GF-D8 (cell line): Measurements from ENCODE around the gene CPZ.

Experiments used
- DNase-seq: peaks from one replicate; lab custom pipeline; 2025; lab: John Stamatoyannopoulos, UW

The CPZ gene

DNA sequence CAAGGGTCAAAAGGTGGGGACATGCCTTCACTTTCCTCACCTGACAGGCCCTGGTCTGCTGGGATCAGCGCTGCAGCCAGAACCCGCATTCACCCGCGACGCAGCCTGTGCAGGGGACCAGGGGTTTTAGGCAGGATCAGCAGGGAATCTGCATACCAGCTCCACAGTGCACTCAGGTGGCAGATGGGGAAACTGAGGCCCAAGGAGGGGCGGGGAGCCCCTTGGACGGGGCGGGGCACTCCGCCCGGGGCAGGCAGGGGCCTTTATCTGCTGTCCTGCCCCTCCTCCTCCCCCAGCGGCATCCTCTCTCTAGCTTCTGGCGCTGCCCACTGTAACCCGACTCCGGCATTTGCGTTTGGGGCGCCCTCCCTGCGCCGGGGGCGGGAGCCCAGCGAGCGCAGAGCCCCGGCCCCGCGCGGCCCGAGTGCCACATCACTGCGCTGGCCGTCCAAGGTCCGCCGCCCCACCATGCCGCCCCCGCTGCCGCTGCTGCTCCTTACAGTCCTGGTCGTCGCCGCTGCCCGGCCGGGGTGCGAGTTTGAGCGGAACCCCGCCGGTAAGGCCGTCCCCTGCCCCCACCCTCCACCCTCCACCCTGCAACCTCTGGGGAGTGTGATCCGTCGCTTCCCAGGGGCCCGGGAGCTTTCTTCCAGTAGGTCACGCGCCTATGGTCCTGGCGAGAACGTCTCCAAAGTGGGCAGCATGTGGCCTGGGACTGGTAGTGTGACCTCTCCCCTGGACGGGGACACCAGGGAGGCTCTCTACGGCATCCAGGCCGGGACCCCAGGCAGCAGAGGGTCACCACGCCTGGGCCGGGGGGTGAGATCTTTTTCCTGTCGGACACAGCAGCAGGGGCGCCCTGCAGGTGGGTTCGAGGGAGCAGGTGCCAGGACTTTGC, at the start of gene CPZ:
CPZ (plus strand) TSS at position 400 of the 898 bp plus-strand sequence; CDS start at position 469, 69 bp downstream.
- DNase-seq = no peak

DNA sequence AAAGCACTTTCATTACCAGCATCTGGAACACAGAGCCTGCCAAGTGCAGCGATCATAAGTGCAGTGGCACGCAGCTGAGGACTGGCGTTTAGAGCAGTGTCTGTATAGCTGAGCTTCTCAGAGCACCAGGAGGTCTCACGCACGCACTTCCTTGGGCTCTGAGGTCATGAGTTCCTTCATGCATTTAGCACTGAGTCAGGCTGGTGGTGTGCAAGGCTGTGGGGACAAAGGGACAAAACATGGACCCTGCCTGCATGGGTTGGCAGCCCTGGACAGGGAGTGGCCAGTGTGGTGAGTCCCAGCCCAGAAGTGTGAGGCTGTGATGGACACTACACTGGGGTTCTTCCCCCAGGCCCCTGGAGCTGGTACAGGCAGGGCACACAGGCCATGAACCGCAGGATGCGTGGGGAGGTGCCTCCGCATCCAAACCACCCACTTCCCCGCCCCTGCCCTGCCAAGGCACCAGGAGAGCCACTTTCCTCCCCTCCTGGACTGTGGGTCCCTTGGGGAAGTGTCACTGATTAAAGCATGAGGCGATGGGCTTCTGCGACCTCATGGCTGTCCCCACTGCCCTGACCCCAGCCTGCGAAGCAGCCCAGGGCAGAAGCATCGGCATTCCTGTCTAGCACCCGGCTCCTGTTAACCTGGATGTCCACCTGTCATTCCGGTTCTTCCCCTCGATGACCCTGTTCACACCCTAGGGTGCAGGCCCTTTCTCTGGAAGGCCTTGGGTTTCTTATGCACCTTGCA, 49.6 kb upstream of the CPZ start:
- DNase-seq = no peak

DNA sequence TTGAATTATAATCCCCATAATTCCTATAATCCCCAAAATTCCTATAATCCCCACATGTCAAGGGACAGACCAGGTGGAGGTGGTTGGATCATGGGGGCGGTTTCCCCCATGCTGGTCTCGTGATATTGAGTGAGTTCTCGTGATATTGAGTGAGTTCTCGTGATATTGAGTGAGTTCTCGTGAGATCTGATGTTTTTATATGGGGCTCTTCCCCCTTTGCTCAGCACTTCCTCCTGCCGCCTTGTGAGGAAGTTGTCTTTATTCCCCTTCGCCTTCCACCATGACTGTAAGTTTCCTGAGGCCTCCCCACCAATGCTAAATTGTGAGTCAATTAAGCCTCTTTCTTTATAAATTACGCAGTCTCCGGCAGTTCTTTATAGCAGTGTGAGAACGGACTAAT, 48.9 kb upstream of the CPZ start:
- DNase-seq = no peak

DNA sequence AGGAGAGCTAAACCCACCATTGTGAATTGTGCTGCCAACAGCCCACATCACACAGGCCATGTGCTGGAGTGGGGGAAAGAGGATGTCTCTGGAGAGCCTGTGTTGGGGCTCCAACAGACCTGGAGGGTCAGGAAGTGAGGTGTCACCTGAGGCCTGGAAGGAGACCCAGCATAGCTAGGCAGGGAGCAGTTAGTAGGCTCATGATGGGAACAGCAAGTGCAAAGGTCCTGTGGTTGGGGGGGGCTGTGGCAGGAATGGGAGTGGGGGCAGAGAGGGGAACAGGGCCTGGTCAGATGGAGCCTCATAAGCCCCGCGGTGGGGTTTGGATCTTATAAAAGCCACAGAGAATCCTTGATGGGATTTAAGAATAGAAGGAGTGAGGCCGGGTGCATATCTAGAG, 48.3 kb upstream of the CPZ start:
- no peak for DNase-seq

DNA sequence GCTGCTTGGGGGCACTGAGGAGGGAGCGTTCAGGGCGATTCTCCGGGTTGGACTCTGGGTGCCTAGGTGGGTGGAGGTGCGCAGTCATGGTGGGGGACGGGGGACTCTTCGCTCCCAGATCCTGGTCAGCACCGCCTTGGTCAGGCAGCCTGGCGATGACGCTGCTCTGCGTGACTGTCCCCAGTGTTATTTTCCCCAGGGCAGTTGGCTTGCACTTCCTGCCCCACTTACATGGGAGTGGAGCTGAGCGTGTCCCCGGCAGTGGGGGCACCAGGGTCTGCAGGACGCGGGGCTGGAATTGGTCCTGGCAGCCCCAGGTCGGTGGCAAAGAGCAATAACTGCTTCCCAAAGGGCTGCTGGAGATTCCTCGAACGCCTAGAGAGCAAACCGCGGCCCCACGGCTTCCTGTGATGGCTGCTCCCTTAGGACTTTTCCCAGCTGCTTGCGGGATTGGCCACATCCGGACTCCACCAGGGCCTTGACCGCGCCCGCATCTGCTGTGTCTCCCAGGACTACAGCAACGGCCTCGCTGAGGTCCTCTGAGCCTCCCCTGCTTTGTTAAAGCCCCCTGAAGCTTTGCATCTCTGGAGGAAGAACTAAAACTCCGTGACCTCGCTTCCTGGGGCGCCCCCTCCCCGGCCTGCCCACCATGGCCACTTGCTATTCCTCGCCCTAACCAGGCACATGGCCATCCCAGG, 47.7 kb upstream of the CPZ start:
- DNase-seq = no peak

DNA sequence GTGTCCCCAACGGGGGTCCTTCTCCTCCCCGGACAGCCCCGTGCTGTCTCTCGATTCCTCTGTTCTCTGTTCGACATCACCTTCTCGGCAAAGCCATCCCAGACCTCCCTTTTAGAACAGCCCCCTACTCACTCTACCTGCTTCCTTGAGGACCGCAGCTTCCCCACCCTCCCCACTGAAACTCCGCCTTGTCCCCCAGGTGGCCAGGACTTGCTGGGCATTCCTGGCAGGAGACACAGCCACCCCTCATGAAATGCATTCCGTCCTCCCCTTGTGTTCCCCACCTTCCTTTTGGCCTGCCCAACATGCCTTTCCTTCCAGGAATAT, 47.2 kb upstream of the CPZ start:
- no peak for DNase-seq

DNA sequence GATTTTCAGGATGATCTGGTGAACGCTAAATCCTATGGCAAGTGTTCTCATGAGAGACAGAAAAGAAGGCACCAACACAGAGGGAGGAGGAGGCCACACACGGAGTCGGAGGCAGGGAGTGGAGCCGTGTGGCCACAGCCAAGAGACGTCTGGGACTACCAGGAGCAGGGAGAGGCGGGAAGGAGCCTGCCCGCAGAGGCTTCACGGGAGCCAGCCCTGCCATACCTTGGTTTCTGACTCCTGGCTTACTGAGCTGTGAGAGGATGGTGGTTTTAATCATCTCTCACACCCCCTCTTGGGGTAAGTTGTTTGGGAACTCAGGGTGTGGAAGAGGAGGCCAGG, 45.8 kb upstream of the CPZ start:
- DNase-seq = no peak

DNA sequence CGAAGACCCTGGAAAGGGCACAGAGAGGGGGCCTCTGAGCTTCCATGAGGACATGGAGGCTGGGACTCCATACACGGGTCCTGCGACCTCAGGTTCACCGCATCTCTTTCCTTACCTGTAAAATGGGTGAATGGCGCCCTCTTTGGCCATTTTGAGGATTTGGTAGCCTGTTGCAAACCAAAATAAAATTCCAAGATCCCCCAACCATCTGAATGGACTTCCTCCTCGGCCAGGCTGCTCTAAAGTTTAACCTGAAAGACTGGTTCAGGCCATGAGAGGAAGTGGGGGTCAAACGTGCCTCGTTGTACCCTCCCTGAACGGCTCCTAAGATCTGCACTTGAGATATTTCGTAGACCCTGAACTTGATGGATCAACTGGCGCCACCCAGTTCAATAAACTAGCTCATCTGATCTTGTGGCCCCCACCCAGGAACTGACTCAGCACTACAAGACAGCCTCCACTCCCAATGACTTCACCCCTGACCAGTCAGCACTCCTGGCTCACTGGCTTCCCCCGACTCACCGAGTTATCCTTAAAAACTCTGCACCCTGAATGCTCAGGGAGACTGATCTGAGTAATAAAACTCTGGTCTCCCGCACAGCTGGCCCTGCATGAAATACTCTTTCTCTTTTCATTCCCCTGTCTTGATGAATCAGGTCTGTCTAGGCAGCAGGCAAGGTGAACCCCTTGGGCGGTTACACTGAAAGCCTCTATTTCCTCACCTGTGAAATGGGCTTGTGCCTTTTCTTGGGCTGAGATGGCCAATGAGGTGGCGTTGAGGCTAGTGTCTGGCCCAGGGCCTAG, 45.3 kb upstream of the CPZ start:
- DNase-seq = no peak

DNA sequence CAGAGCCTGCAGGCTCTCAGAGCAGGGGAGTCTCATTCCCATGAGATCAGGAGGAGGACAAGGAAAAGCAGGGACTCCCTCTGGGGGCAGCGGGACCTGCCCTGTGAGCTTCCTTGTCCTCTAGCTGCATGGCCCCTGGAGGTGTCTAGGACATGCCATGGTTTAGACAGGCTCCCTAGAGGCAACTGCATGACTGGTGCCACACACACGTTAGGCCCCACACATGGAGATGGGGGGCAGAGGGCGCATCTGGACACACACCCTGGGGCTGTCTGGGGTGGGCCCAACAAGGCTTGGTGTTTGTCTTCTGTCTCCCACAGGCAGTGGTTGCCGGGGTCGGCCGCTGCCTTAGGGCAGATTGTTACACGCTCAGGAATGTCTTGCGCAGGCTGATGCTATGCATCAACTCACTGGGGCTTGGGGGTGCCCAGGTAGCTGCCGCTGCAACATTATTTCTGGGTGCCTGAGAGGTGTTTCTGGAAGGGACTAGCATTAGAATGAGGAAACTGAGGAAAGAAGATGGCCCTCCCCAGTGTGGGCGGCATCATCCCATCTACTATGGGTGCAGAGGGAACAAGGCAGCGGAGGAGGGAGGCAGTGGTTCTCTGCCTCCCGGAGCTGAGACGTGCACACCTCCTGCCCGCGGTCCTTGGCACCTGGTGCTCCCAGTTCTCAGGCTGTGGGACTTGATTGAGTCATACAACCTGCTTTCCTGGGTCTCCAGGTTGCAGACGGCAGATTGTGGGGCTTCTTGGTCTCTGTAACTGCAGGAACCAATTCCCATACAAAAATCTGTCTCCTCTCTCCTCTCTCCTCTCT, 44.4 kb upstream of the CPZ start:
- DNase-seq = no peak

DNA sequence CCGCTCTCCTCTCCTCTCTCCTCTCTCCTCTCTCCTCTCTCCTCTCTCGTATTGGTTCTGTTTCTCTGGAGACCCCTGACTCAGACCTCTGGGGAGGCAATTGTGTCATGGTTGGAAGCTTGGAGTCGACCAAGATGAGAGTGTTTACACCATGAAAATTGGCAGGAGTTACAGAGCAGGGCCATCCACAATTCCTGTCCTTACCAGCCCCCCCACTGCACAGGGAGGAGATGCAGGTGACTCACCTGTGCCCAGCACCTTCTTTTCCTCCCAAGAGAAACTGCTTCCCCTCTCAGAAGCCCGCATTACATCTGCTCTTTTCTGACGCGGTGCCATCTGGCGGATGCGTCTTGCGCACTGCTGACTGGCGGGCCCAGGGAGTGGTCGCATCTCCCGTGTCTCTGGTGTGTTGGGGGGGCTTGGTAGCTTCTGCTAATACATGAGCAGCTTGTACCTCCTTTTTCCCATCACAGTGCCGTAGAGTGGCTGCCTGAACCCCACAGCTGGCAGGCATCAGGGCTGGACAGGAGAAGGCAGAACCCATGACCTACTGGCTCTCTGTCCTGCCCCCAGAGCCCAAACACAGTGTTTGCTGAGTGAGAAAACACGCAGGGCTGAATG, 43.7 kb upstream of the CPZ start:
- DNase-seq = no peak

DNA sequence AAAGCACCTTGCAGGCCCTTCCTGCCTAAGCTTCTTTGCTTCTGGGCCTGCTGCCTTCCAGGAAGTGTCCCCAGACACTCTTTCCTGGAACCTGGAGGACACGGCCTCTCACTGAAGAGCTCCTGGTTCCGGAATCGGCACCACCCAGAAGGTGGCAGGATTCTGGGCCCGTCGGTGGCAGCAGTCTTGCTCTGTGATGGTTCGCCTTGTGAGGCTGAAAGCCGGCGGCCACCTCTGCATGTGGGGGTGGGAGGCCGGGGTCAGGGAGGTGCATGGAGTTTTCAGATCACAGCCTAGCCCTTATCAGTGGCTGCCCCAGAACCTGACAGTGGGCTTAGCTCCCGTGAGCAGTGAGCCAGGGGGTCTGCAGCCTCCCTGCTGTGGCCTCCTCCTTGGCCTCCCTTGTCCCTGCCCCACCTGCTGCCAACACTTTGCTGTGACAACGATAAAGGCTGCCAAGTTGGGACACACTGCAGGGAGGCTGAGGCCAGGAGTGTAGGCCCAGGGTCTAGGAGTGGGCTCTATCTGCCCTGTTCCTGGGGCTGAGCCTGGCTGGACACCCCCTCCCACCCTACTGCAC, 43.1 kb upstream of the CPZ start:
- DNase-seq = no peak

DNA sequence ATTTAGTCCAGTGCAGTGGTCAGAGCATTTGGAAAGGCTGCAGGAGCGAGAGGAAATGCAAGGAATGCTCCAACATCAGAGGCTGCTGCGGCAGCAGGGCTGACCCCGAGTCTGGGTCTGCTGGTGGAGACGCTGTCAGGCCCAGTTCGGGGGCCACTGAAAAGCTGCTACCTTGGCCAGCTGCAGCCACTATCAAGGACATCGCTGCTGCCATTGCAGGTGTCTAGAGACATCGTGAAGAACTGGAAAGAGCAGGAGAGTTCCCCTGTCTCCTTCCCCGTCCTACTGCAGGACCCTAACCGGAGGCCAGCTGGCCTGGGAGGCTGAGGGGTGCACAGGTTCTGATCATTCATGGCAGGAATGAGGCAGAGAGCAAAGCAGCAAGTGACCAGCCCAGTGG, 41.9 kb upstream of the CPZ start:
- DNase-seq = no peak

DNA sequence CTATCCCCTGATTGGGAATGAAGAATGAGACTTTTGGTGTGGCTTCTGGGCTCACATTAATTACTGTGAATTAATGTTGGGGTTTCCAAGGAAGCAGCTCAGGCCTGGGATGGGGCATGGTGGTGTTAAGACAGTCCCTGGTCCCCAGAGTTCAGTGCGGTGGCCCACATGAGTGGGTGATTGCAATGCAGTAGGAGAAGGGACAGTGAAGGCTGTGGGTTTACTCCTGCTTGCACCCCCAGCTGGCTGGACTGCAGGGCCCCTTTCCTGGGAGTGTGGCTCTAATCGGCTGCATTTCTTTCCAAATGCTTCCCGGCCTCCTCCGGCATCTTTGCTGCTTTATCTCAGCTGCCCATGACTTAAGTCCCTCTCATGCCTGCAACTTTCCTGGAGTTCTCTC, 40.5 kb upstream of the CPZ start:
- DNase-seq = no peak

DNA sequence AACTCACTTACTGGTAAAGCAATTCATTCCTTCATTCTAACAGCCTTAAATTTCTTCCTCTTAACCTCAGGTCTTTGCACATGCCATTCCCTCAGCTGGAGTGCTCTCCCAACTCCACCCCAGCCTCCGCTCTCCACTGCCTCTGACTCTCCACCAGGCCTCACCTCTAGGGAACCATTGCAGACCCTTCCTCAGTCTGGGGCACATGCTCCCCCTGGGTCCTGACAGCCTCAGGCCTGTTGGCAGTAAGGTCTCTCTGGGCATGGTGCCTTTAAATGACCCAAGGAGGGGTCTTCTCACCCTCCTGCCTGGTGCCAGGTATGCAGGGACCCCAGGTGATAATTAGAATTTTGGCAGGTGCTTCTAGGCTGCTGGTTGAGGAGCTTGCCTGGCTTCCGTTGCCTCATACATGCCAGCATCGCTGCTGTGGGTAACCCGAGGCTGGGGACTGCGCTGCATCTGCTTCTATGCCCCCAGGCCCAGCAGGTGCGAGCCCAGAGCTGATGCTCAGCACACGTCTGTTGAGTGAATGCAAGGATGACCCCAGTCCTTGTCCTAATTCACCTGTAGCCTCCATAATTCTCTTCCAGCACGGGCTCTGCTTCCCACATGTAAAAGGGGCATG, 39.9 kb upstream of the CPZ start:
- DNase-seq = no peak

DNA sequence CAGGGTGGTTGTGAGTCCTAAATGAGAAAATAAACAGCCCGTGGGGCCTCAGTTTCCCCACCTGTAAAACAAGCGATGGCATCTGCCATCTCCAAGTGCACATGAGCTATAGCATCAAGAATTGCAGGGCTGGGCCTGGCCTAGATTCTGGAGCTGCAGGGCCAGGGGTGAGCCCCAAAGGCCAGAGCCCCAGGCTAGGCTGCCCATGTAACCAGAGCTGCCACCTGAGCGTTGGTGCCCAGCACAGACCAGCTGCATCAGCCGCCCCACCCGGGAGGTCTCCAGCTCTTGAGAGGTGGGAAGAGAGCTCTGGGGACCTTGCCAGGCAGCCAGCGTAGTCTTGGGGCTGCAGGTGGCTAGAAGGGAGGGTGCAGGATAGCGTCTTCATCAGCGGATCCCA, 39.3 kb upstream of the CPZ start:
- DNase-seq = no peak

DNA sequence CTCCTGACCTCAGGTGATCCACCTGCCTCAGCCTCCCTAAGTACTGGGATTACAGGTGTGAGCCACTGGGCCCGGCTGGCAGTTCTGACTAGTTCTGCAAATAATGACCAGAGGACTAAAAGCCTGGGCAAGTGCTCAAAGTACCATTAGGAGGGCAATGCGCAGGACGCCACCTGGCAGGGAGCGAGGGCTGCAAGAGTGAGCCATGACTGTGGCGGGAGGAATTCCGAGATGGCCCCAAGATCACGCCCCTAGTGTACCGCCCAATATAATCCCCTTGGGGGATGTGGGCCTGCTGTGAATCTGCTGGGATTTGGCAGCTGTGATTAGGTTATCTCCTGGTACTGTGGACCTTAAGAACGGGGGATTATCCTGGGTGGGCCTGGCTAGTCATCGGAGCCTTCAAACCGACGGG, 38.6 kb upstream of the CPZ start:
- no peak for DNase-seq

DNA sequence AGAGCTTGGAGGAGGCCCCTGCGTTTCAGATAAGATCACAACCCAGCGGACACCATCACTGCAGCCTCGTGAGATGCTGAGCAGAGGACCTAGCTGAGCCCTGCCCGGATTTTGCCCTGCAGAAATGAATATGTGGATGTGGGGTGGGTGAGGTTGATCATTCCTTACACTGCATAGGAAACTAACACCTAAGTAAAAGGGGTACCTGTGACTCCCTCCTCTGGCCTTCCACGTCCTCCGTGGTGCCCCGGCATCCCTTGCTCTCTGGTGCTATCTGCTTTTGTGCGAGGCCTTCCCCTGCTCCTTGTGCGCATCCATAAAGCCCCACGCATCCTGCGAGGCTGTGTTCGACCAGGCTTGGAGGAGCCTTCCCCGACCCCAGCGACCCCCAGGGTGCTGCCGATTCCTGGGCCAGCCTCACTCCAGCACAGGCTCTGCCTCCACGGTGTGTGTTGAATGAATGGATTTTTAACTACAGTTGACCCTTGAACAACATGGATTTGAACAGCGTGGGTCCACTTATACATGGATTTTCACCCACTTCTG, 37.9 kb upstream of the CPZ start:
- no peak for DNase-seq

DNA sequence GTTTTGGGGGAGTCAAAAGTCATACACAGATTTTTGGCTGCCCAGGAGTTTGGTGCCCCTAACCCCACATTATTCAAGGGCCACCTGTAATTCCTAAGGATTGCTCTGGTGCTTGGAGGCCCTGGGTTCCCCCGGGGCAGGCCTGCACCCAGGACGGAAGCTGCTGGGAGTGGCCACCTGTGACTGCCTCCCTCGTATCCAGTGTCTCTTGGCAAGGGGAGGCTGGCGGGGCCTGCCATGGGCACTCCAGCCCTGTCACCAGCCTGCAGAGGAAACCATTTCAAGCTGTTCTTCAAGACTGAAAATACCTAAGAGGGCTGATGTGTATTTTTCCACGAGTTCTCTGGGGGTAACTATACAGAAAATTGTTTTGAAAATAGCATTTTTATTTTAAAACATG, 36.8 kb upstream of the CPZ start:
- no peak for DNase-seq

DNA sequence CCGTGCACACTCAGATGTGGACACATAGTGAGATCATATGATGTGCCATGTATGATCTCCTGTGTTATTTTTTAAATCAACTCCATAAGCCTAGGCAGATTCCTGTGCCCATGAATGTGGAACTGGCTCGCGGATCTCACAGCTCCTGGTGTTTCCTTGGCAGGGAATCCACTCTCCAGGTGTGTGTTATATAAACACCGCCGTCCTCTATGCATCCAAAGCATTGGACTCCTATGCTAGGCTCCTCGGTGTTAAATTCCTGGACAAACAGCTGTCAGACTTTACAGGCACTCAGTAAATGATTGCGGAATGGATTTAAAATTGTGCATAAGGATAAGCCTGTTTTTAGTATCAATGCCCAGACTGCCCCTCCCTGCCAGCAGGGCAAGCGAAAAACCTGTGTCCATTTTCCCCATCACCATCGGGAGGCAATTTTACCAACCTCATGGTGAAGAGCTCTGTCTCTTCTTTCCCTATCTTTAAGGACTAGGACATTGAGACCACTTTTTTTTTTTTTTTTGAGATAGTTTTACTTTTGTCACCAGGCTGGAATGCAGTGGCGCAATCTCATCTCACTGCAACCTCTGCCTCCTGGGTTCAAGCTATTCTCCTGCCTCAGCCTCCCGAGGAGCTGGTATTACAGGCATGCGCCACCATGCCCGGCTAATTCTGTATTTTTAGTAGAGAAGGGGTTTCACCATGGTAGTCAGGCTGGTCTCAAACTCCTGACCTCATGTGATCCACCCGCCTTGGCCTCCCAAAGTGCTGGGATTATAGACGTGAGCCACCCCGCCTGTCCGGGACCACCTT, 36.0 kb upstream of the CPZ start:
- no peak for DNase-seq
